T-helper 1 cell (primary cell): ENCODE data around the gene ACACA.

ENCODE experiments used
- DNase-seq, 5 donors: peaks; one replicate each; pipeline ENCODE4 v3.0.0-alpha.2; 2012 to 2020

The ACACA gene

DNA sequence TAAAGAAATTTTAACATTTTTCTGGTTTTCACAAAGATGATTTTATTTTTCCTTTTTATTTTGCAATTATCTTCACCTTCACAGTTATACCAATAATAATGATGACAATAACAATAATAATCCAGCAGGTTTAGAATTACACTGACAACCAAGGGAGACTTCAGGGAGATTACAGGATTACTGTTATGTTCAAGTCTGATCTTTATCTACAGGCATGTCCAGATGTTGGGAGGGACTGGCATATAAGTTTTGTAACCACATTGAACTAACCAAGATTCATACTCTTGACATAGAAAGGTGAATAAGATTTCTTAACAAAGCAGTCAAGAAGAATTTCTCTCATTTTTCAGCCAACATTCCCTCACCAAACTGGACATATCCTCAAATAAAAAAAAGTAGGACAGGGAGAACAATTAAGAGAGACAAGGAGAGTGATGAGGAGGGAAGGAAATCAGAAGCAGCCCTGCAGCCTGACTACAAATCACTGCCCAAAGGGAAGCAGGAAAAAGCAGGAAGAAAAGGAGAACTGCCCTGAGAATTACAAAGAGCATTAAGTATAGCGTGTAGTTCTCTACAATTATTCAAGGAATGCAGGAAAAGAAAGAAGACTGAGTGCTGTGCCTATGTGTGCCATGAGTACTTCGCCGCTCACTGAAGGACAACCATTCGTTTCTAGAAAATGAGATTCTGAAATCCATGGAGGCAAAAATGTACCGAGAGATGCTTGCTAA is 186.6 kb downstream of the ACACA start:
- no peak for DNase-seq

DNA sequence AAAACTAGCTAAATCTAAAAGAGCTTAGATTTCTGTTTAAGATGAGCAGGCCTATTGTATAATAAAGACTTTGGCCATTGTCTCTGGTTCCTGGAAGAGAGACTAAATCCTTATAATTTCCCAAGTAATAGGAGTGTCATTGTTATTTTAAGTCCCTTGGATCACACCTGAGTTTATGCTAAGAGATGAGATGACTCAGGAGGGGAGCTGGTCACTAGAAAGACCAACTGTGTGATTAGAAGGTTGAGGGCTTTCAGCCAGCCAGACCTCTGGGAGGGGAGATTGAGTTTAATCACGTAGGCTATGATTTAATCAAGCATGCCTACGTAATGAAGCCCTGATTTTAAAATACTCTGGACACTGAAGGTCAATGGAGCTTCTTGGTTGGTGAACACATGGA is 187.8 kb downstream of the ACACA start:
- DNase-seq, result no peak

DNA sequence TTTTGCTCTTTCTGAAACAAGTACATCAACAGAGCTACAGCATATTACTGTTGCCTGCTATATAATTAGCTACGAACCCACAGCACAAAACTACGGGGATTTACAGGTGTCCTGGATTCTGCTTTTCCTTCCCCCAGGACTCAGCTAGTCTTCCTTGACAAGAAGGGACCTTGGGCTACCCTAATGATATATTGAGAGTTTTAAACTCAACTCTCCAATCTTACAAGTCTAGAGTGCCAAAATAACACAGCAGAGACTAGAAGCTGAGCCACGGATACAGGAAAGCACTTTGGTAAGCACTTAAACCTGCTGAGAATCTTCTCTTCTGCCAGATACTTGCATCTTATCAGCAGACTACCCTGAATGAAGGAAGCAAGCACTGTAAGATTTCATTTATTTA is 192.2 kb downstream of the ACACA start:
- no peak for DNase-seq

DNA sequence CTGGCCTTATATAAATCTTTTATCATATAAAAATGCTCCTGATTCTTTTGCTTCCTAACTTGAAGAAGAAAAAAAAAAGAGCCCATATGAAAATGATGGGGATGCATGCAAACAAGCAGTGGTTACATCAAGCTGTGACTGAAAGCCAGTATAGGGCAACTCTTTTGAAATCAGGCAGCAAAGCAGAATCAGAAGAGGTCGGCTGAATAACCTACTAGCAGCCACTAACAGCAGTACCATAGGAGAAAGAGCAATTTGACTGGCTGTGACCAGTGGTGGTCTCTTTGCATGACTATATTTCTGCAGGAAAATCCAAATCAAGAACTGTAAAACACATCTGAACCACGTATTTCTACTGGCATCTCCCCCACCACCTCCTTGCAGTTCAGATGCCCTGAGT is 192.7 kb downstream of the ACACA start:
- DNase-seq, result no peak

DNA sequence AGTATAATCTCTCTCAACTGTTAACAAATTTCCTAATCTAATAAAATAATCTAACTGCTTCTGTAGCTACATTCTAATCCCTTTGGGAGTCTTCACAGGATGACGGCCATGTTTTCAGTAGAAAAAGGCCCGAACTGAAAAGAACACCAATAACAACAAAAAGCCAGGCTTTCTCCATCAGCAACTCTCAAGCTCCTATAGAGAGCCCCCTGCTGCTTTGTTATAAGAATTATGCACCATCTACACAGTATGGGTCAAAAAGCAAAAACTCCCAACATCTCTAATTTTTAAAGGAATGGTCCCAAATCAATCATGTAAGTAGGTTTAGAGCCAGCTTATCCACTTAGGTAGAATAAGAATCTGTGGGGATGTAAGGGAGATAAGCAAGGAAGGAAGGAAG is 194.5 kb downstream of the ACACA start:
- no peak for DNase-seq

DNA sequence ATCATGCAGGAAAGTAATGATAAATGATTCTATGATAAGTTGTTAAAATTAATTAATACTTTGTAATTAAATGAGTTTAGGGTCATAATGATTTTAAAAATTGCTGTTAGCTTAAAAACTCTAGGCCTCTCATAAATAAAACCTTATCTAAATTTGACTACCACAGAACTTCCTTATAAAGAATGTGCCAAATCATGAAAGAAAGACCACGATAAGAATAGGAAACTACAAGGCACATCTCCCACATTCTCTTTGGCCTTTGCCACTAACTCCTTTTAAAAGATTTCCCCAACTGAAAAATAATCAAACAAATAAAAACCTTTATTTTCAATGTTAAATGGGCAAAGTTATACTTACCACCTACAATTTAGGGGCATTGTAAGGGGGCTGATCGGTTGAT is 195.5 kb downstream of the ACACA start:
- DNase-seq, result no peak

DNA sequence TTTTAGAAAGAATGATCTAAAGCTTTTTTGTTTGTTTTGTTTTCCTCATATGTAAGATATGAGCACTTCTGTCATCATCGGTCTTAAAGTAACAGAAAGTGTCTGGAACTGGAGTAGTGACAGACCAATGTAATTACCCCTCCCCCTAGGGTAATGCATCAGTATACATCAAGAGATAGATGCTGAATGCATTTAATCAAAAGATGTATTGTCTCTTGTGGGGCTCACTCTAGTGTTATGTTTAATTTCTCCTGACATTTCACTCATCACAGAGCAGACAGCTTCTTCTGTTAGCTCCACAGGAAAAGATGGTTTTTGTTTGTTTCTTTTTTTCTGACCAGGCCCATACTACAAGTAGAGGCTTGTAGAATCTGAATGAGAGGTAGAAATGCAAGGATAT is 199.5 kb downstream of the ACACA start:
- DNase-seq, result no peak

DNA sequence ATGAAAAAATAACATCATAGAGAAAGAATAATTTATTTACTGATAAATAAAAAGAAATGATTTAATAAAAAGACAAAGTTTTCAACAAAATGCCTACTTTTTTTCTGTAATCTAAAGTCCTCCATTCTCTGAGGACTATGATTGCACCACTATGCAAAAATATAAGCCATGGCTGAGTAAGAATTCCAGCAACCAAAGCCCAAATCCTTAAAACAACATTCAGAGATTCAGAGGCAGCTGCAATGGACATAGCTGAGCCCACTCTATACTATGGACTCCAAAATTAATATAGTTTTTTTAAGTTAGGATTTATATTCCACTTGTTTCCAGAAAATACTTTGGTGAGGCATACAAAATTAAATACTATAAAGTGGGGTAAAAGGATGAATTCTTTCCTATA is 200.3 kb downstream of the ACACA start:
- DNase-seq, result no peak

DNA sequence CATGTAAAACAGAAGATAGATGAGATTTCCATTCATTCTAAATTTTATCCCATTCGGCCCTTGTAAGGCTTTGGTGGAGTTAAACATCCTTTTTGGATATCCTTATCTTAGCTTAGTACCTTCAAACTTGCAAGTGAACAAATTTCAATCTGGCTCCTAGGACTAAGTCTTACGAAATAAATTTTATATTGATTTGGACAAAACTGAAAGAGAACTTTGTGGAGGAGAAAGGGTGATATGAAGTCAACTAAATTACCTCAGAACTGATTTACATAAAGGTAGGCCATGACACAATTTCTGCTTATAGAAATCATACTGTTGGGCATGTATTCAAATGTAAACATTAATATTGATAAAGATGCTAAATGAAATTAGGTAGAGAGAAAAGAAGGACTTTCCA is 206.1 kb downstream of the ACACA start:
- DNase-seq, result no peak

DNA sequence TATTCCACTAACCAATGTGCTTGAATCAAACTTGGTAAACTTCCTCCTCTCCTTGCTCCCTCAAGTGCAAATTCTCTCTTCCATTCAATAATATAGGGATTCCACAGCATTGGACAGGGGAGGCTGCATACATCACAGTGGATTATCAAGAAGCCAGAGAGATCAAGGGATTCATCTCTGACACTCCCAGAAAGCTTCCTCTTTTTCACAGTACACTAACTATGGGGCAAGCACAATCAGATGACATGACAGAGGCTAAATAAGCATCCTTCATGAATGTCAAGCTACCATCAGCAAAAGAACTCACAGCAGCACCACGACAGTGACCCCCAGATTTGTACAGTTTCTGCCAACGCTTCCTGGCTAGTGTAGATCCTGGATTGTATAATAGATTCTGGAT is 209.3 kb downstream of the ACACA start:
- DNase-seq, result no peak

DNA sequence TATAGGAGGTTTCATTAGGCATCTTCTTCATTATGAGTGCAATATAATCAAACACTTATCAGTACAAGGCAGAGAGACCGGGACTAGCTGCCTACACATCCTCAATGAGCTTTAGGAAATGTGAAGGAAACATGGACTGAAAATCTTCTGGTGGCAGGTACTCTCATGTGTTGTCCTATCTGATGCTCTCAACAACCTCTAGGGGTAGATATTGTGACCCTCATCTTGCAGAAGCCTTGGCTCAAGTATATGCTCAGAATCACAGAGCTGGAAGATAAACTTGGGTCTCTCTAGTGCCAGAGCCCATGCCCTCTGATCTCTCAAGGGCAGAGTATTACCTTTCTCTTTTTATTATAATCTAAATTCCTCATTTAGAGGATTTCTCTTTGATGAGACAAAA is 212.4 kb downstream of the ACACA start:
- no peak for DNase-seq

DNA sequence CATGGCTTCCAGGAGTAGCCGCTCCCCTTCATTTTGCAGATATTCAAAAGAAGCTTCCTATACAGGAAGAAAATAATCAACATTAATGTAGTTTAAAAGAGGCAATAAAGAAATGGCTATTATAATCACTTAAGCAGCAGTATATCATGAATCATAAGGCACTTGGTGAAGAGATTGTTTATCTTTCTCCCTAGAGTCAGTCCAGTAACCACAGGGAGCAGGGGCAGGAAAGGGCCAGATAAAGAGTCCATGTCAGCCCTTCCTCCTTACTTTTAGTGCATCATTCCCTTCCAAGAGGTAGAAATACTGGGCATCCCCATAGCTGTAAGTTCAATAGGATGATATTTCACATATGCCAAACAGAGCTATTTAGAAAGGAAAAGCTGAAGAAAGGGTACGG is 215.4 kb downstream of the ACACA start:
- DNase-seq, result no peak

DNA sequence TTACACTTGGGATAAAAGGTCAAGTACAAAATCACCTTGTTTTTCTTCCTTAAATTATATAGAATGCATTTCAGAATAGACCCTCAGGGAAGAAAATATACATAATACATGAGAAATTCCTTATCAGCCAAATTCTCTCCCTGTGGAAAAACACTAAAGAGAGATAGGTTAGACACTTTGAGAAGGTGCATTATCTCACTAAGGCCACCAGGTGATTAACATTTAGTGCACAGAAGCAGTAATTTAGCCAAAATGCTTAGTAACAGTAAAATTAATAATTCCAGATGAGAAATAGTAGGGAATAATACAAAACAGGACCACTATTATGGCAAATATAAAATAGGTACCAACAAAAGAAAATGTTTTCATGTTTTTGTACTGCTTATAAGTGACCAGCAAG is 216.1 kb downstream of the ACACA start:
- DNase-seq, result no peak

DNA sequence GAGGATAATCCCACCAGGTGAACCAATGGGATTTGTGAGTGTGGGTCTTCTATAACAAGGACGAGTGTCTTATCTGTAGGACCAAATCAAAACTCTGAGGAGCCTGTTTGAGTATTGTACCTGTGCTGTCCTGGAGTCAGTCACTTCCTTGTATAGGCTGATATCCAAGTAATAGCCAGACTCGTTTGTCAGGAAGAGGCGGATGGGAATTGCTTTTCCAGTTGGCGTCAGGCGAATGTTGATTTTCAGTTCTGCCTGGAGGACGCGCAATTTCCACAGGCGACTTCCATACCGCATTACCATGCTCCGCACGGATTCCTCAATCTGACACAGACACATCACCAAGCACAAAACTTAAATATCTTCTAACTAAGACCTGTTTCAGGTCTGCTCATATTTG is 218.5 kb downstream of the ACACA start:
- no peak for DNase-seq

DNA sequence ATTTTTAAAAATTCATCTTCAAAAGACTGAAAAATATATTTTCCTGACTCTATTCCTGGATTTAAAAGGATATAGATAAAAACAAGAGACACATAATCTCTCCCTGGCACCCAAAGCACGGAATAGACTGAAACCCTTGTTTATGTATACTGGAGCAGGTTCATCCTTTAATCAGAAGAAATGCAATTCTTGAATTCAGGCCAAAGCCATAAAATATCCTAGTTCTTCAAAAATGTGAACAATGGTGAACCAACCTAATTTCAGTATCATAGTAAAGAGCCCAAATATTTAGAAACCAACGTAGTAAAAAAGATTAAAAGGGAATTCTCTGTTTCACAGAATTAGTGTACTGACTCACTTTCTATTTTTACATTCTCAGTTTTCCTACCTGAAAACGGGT is 219.4 kb downstream of the ACACA start:
- DNase-seq, result no peak

DNA sequence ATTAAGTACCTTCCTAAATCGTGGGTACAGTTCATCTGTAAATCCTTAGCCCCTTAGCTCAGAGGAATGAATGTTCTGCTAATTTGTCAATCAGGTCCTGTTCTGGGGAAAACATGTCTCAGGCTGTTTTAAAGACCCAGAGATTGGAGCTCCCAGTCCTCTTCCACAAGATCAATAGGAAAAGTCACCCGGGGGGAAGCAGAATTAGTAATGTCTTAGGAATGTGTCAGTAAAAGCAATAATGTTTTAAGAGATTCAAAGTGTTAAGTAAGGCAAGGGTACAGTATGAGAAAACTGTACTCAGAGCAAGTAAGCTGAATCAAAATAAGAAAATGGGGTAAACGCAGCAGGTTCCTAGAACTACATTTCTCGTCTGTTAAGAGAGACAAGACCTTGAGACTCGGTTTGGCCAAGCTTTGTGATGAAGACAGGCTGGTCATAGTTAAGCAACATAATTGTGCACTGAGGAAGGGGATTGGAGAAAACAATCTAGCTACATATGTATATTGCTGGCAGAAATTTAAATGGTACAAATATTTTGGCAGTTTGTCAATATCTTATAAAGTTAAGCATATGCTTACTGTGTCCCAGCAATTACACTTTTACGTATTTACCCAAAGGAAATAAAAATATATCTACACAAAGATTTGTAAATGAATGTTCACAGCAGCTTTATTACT is 223.7 kb downstream of the ACACA start:
- no peak for DNase-seq

DNA sequence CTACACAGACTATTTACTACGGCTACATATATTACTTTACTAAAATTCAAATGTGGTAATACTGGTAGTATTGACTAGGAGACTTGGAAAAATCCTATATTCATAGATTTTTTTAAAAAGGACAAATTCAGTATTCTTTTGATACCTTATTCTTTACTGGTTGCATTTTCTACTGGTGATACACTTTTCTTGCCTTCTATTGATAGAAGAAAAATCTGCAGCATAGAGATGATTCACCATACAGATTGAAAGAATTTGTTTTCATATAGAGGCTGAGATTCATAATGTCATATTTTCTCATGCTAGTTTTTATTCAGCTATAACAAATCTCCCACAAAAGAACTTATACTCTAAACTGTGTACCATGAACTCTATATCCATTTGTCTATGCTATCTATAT is 226.3 kb downstream of the ACACA start:
- DNase-seq, result no peak

DNA sequence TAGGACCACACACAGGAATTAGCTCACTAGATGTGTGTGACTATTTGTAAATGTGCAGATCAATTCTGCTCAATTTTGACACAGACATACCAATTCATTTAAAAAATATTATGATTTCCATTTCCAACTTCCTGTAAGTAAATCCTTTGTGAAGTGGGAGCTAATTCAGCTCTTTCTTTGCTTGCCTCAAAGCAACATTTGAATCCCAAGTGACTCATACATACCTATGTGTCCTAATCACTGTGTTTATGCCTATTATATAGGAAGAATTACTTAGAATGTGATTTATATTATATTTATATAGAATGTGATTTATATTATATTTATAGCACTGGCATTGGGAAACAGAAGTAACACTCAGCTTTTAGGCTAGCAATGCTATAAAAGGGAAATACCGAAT is 226.7 kb downstream of the ACACA start:
- no peak for DNase-seq

DNA sequence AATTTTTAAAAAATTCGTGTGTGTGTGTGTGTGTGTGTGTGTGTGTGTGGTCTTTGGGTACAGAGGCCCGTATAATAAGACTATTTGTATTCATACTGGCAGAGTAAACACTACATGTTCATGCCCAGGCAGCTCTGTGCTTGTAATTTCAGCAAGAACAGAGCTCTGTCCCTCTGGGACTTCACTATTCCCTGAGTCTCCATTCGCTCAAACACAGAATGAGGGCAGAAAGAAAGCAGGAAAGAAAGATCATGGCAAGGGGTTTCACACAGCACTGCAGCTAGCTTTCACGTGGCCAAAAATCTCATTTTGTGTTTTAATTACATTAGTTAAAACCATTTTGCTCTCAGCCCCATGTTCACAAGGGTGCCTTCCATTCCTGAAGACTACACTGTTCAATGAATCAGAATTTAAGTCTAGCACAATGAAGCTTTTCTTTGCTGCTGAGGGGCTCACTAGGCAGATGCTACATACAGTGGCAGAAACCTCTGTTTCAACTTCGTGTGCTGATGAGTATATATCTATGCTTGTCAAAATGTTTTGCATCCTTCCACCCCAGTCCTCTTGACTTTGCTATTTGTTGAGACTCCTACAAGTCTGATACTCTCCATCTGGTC is 229.3 kb downstream of the ACACA start:
- no peak for DNase-seq

DNA sequence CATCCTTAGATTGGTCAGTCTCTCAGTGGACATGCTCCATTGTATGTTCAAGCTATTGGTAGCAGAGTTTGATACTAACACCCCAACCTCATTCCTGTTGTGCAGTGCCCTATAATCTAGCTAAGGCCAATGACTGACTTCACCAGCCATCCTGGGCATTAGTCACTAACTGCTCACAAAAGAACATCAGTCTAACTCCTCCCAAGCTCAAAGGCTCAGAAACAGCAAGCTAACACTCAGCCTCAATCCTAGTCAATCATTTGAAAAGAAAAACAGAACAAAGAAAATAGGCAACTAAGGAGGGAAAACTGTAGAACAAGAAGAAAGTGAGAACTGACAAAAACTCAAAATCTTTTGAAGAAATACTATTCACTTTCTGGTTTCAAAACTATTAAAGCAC is 229.9 kb downstream of the ACACA start:
- DNase-seq, result no peak

DNA sequence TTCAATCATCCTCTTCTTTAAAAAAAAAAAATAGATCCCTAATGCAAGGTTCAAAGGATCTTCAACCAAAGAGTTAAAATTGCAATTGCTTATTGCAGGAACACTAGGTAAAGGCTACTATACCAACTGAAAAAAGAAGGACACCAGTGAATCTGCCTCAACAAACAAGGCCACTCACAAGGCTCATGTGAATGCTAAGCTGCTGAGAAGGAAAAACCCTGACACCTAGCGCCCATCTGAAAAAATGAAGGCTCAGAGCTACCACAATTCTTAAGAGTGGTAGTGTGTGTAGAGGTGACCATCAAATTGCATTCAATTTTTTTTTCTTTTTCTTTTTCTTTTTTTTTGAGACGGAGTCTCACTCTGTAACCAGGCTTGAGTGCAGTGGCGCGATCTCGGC is 232.4 kb downstream of the ACACA start:
- no peak for DNase-seq

DNA sequence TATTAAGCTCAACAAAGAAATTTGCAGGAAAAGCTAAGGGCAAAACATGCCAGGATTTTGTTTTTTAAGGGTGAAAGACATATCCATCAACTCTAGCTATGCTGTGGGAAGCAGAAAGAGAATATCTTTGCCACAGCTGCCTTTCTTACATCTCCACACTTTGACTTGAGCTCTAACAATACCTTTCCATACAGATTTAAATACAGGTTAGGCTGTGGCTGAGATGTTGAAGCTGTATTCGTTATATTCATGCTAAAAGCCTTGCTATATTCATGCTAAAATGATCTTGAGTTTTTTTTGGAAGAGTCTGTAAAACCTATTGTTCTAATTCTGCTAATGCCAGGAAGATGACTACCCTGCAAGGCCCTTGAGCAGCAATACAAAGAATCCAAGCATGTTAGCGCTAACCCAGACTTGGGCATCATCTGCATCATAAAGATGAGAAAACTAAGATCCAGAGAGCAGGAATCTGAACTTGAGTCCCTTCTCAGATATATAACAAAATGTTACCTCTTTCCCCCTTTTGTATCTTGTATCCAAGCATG is 235.7 kb downstream of the ACACA start:
- no peak for DNase-seq

DNA sequence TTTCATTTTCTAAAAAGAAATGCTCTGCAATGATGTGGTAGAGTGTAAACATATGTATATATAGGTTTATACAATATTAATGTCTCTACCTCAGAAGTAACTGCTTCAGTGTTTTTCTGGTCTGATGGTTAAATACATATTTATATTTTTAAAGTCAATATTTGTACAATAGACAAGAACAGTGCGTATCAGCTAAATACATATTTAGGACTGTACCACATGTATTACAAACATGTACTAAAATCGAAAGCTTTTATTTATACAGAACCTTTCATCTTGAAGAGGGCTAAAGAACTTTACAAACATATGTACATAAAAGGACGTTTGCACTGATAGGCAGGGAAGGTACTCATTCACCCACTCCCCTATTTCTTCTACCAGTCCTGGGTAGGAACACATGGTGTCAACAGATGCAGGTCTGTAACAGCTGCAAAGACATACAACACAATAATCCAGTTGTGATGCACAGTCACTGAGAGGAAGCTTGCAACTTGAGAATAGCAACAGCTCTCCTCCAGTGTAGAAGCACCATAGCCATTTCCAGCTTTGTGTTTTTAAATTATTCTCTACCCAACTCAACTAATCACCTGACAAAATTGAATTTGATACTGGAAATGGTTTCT is 237.8 kb downstream of the ACACA start:
- DNase-seq, result no peak

DNA sequence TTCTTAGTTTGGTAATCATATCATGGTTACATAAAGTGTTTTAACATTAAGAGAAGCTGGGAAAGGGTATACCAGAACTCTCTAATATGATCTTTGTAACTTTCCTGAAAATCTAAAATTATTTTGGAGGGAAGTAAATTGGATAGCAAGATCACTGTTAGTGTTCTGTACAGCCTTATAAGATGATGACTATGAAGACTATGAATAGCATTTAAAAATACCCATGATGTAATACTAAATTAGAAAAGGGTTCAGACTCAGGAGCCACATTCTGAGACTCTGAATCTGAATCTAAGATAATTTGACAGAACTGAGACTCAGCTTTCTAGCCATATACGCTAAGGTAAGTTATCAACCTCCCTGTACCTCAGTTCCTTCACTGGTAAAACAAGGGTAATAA is 238.9 kb downstream of the ACACA start:
- DNase-seq, result no peak
